ENCODE data around the gene C11orf68. TPM values are rescaled to one million over a fixed set of nuclear protein-coding genes. Genes with fewer than 3 reads are reported as not detected.
A peak's percentile ranks its signal among the peaks of the same experiment; 100 is the strongest.

Gene C11orf68
- total and polyA plus RNA-seq, 2 donors (not counting 1 experiment from before 2014, with no cell fraction given) = 34.9 to 50.6 TPM

GRCh38 chr11:65883786-65884715, 34.8 kb downstream of the C11orf68 start:
- ATAC-seq (ENCODE audit: low read depth) = no peak
- 92% methylated on average over 26 of the region's 28 CpGs for WGBS (ENCODE audit: insufficient coverage)
- Histone ChIP-seq H3K4me3 (ENCODE audit: control extremely low read depth in 1 of 5, extremely low read depth in 1 of 5, insufficient read depth in 1 of 5, low read depth in 2 of 5, low read length in 4 of 5) (no peak overlapping the region), H3K36me3 (replicated peaks in 1 of 2; ENCODE audit: control extremely low read depth in 1 of 2, control insufficient read depth in 1 of 2, extremely low read depth in 1 of 2, insufficient read depth in 2 of 2, low read length in 1 of 2) (peaks cover 0 to 31% of the 10 kb centered on the region in 2 experiments), H3K27me3 (replicated peaks in 1 of 4; ENCODE audit: control extremely low read depth in 1 of 4, control insufficient read depth in 3 of 4, insufficient read depth in 4 of 4, low read length in 3 of 4) (no peaks in the 10 kb centered on the region), H3K27ac (ENCODE audit: low read length in 2 of 2) (no peak overlapping the region), H3K4me2 (replicated peaks; ENCODE audit: low read depth, low read length, poor library complexity, severe bottlenecking) (no peak overlapping the region), H3K9ac (ENCODE audit: low read length) (no peak overlapping the region), H3K4me1 (ENCODE audit: control insufficient read depth in 2 of 2, insufficient read depth in 2 of 2, low read length in 2 of 2) (peaks cover 18 to 44% of the 10 kb centered on the region in 2 donors), H3K9me3 (ENCODE audit: control extremely low read depth in 1 of 3, control insufficient read depth in 2 of 3, insufficient read depth in 1 of 3, low read length in 2 of 3) (no peaks in the 10 kb centered on the region), H4K20me1 (ENCODE audit: control insufficient read depth, insufficient read depth, low read length, poor library complexity, severe bottlenecking) (peaks cover 5% of the 10 kb centered on the region), H2AFZ (ENCODE audit: insufficient read depth, low read depth, low read length, poor library complexity, severe bottlenecking) (no peak overlapping the region), H3K79me2 (ENCODE audit: control insufficient read depth, insufficient read depth, low read length) (peaks cover 24% of the 10 kb centered on the region)
- Mint-ChIP-seq H3K9me3 (ENCODE audit: insufficient read depth) (no peaks in the 10 kb centered on the region), H3K27ac (peak overlapping the region; percentile 83), H3K27me3 (no peaks in the 10 kb centered on the region), H3K4me3 (no peak overlapping the region), H3K4me1 (peaks cover 50% of the 10 kb centered on the region)
- intact Hi-C loops (cut with micrococcal nuclease) = loop anchor here (1.0 kb wide), 4 partner anchors 24 to 178 kb away; partner anchors contain the start of gene MUS81
- no peak for TF ChIP-seq EZH2 (IDR thresholded peaks at IDR 0.05; ENCODE audit: borderline replicate concordance, insufficient read depth, low read depth, low read length, poor library complexity, severe bottlenecking)
- TF ChIP-seq, protein P1, sequence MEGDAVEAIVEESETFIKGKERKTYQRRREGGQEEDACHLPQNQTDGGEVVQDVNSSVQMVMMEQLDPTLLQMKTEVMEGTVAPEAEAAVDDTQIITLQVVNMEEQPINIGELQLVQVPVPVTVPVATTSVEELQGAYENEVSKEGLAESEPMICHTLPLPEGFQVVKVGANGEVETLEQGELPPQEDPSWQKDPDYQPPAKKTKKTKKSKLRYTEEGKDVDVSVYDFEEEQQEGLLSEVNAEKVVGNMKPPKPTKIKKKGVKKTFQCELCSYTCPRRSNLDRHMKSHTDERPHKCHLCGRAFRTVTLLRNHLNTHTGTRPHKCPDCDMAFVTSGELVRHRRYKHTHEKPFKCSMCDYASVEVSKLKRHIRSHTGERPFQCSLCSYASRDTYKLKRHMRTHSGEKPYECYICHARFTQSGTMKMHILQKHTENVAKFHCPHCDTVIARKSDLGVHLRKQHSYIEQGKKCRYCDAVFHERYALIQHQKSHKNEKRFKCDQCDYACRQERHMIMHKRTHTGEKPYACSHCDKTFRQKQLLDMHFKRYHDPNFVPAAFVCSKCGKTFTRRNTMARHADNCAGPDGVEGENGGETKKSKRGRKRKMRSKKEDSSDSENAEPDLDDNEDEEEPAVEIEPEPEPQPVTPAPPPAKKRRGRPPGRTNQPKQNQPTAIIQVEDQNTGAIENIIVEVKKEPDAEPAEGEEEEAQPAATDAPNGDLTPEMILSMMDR (IDR thresholded peaks at IDR 0.05) = no peak
- DNase-seq = no peak
- ChIA-PET POLR2A (interaction anchor here (0.6 to 3.3 kb wide), 7 partner anchors 10 to 256 kb away, joined by 3 to 13 read pairs (median 6); partner anchors contain the start of genes C11orf68, CFL1, KAT5 and MUS81), CTCF (interaction anchor here (0.6 to 15.5 kb wide), 42 partner anchors 10 to 322 kb away, joined by 3 to 244 read pairs (median 9); partner anchors contain the start of genes AP5B1, BANF1, C11orf68 and CFL1)
